Loucy (cell line): Measurements from ENCODE around the gene ZSCAN4.

Source experiments
- EZH2phosphoT487 ChIP-seq: fragments of 200-600 bp; IDR thresholded peaks from 2 replicates; pipeline ENCODE4 v1.6.1; 2018; ENCODE audit warnings: antibody characterized with exemption, mild to moderate bottlenecking, moderate library complexity, borderline replicate concordance
- TF ChIP-seq, protein P1 (sequence below): fragments of 200-600 bp; sonication (generic); conservative IDR thresholded peaks from 2 replicates; pipeline ENCODE4 v1.5.1; 2014; ENCODE audit warnings: mild to moderate bottlenecking, antibody characterized with exemption, low read length

DNA sequence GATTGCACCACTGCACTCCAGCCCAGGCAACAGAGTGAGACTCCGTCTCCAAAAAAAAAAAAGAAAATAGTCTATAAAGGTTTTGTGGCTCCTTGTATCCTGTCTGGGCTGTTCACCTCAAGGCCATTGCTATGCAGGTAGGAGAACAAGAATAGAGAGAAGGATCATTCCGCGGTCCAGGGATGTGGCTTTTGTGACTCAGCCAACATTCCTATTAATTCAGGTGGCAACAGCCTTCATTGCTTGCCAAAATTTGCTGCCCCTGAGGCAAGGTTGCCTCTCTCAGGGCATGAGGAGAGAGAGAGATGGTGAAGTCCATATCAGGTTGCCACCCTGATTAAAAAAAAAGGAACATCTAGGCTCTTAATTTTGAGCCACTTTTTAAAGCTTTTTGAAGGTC lies 21.0 kb downstream of the ZSCAN4 start:
- no peak for TF ChIP-seq EZH2phosphoT487
- TF ChIP-seq, protein P1, sequence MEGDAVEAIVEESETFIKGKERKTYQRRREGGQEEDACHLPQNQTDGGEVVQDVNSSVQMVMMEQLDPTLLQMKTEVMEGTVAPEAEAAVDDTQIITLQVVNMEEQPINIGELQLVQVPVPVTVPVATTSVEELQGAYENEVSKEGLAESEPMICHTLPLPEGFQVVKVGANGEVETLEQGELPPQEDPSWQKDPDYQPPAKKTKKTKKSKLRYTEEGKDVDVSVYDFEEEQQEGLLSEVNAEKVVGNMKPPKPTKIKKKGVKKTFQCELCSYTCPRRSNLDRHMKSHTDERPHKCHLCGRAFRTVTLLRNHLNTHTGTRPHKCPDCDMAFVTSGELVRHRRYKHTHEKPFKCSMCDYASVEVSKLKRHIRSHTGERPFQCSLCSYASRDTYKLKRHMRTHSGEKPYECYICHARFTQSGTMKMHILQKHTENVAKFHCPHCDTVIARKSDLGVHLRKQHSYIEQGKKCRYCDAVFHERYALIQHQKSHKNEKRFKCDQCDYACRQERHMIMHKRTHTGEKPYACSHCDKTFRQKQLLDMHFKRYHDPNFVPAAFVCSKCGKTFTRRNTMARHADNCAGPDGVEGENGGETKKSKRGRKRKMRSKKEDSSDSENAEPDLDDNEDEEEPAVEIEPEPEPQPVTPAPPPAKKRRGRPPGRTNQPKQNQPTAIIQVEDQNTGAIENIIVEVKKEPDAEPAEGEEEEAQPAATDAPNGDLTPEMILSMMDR, result no peak
